Thyroid gland (tissue), 4 donors: Measurements from ENCODE around the gene GFOD2.

Source experiments
- POLR2A ChIP-seq, 2 donors: fragments of 450-650 bp; IDR thresholded peaks; one replicate each; pipeline ENCODE4 v1.6.1; 2017; ENCODE audit warnings: antibody characterized with exemption in 2 of 2, mild to moderate bottlenecking in 2 of 2, moderate library complexity in 1 of 2
- TF ChIP-seq, protein P1 (sequence below), 6 experiments: fragments of 200-600 bp in 3 of 6; fragments of 450-650 bp in 3 of 6; sonication (generic) in 3 of 6; IDR thresholded peaks; one replicate each; pipeline ENCODE4 v1.5.1; 2016 to 2019; ENCODE audit warnings: antibody characterized with exemption in 6 of 6, mild to moderate bottlenecking in 2 of 6, inconsistent platforms in 1 of 6, moderate library complexity in 1 of 6

DNA sequence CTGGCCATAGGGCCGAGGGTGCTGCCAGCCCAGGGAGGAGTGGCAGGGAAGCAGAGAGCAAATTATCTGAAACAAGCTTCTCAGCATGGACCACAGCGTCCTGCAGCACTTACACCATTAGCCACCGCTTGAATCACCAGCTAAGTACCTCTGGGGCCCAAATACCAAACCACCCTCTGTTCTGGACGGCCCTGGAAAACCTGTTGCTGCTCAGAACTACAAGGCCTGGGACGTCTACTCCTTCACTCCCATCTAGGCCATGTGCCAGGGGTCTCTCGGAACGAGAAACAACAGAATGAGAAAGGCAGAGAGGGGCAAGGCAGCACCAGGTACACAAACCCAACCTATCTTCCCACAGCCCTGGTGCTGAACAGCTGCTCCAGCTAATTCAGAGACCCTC lies 39.9 kb upstream of the GFOD2 start:
- TF ChIP-seq POLR2A (IDR thresholded peaks at IDR 0.05) = no peak
- TF ChIP-seq, protein P1, sequence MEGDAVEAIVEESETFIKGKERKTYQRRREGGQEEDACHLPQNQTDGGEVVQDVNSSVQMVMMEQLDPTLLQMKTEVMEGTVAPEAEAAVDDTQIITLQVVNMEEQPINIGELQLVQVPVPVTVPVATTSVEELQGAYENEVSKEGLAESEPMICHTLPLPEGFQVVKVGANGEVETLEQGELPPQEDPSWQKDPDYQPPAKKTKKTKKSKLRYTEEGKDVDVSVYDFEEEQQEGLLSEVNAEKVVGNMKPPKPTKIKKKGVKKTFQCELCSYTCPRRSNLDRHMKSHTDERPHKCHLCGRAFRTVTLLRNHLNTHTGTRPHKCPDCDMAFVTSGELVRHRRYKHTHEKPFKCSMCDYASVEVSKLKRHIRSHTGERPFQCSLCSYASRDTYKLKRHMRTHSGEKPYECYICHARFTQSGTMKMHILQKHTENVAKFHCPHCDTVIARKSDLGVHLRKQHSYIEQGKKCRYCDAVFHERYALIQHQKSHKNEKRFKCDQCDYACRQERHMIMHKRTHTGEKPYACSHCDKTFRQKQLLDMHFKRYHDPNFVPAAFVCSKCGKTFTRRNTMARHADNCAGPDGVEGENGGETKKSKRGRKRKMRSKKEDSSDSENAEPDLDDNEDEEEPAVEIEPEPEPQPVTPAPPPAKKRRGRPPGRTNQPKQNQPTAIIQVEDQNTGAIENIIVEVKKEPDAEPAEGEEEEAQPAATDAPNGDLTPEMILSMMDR (IDR thresholded peaks at IDR 0.05) = no peak
